Stimulated activated CD4-positive, alpha-beta T cell treated with anti-CD3 and anti-CD28 coated beads, TNF-alpha, amount 100 ng/mL, for 1 hour (primary cell): ENCODE measurements around the gene DDR2.

Source experiments
- DNase-seq, 3 donors: peaks; one replicate each; pipeline ENCODE4 v3.0.0-alpha.2; 2020; ENCODE audit warnings: low read depth in 3 of 3, low spot score in 1 of 3

DDR2 gene

GRCh38 chr1:162629077-162629627, 3.1 kb upstream of the DDR2 start:
- DNase-seq = no peak

GRCh38 chr1:162629651-162630050, 2.6 kb upstream of the DDR2 start:
- DNase-seq = no peak

- DNase-seq = no peak
These were observed 595 bp upstream of the DDR2 start for GRCh38 chr1:162631546-162632191.

GRCh38 chr1:162632698-162633080, 425 bp downstream of the DDR2 start:
- DNase-seq = no peak

- no peak for DNase-seq
These were observed 958 bp downstream of the DDR2 start for GRCh38 chr1:162633081-162633762.

GRCh38 chr1:162635418-162635817, 3.2 kb downstream of the DDR2 start:
- no peak for DNase-seq

GRCh38 chr1:162639718-162640117, 7.5 kb downstream of the DDR2 start:
- DNase-seq = no peak

- no peak for DNase-seq
These were observed 8.8 kb downstream of the DDR2 start for GRCh38 chr1:162641114-162641513.

- no peak for DNase-seq
These were observed 12.7 kb downstream of the DDR2 start for GRCh38 chr1:162644986-162645314.

GRCh38 chr1:162645666-162646065, 13.4 kb downstream of the DDR2 start:
- no peak for DNase-seq

GRCh38 chr1:162649583-162649982, 17.3 kb downstream of the DDR2 start:
- no peak for DNase-seq

- DNase-seq = no peak
These were observed 22.8 kb downstream of the DDR2 start for GRCh38 chr1:162654915-162655620.

- no peak for DNase-seq
These were observed 24.0 kb downstream of the DDR2 start for GRCh38 chr1:162656266-162656665.

GRCh38 chr1:162660574-162660973, 28.3 kb downstream of the DDR2 start:
- no peak for DNase-seq

GRCh38 chr1:162661336-162661735, 29.1 kb downstream of the DDR2 start:
- no peak for DNase-seq

GRCh38 chr1:162662013-162662412, 29.7 kb downstream of the DDR2 start:
- no peak for DNase-seq

- DNase-seq = no peak
These were observed 30.8 kb downstream of the DDR2 start for GRCh38 chr1:162663086-162663485.

- DNase-seq = no peak
These were observed 31.4 kb downstream of the DDR2 start for GRCh38 chr1:162663589-162664106.

GRCh38 chr1:162666006-162666645, 33.9 kb downstream of the DDR2 start:
- DNase-seq = no peak

- DNase-seq = no peak
These were observed 35.3 kb downstream of the DDR2 start for GRCh38 chr1:162667381-162668080.
